Activated naive CD4-positive, alpha-beta T cell treated with anti-CD3 and anti-CD28 coated beads for 36 hours (primary cell): ENCODE data around the gene PLEKHA6. TPM values are rescaled to one million over a fixed set of nuclear protein-coding genes. Genes with fewer than 3 reads are reported as not detected.

Source experiments
- CTCF ChIA-PET: fragments of 350-600 bp; sonication (Branson Sonifier 250); formaldehyde crosslinking; loops from one replicate; lab custom pipeline; 2021; ENCODE audit warnings: antibody characterized with exemption; lab: Charles Lee
- DNase-seq: peaks from one replicate; pipeline ENCODE4 v3.0.0-alpha.2; 2020
- H3K27ac Mint-ChIP-seq: one replicate; pipeline ENCODE4 v1.8.0; 2021; ENCODE audit warnings: mild to moderate bottlenecking, mixed read lengths
- H3K27me3 Mint-ChIP-seq: one replicate; pipeline ENCODE4 v1.8.0; 2021; ENCODE audit warnings: low read depth, mixed read lengths
- H3K36me3 Mint-ChIP-seq: one replicate; pipeline ENCODE4 v1.8.0; 2021; ENCODE audit warnings: low read depth, mixed read lengths
- H3K4me1 Mint-ChIP-seq: one replicate; pipeline ENCODE4 v1.8.0; 2021; ENCODE audit warnings: low read depth, mixed read lengths
- H3K4me3 Mint-ChIP-seq: one replicate; pipeline ENCODE4 v1.8.0; 2021; ENCODE audit warnings: mild to moderate bottlenecking, moderate library complexity, mixed read lengths
- H3K9me3 Mint-ChIP-seq: one replicate; pipeline ENCODE4 v1.8.0; 2021; ENCODE audit warnings: mixed read lengths
- intact Hi-C: fragments of 100-400 bp; cut with micrococcal nuclease; formaldehyde crosslinking; loops from one replicate; pipeline ENCODE4 v1.15.1; 2023
- total RNA-seq, 2 experiments: library from RNA; stranded (reverse); gene quantifications; one replicate each; pipeline ENCODE4 v1.2.3, GENCODE V29; 2021

Gene PLEKHA6
- total RNA-seq, 2 experiments from 2014 or later, result 0.17 to 0.52 TPM

DNA sequence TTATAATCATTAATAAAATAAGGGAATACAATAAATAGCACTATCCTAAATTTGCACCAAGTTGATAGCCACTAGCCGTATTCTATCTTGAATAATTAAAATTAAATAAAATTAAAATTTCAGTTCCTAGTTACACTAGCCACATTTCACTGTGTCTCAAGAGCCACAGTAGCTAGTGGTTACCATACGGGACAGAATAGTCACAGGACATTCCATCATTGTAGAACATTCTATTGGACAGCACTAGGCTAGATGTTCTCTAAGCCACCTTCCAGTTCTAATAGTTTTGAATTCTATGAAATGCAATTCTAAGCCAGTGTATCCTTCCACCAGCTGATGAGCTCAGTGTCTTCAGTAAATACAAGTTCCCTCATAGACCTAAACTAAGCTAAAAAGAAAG is 74.8 kb downstream of the PLEKHA6 start:
- peaks cover 4% of the 10 kb centered on the region for H3K27me3 Mint-ChIP-seq
- H3K36me3 Mint-ChIP-seq, result no peaks in the 10 kb centered on the region
- peaks cover 20% of the 10 kb centered on the region for H3K4me1 Mint-ChIP-seq
- no peak for DNase-seq
- no peak overlapping the region for H3K27ac Mint-ChIP-seq
- no peaks in the 10 kb centered on the region for H3K9me3 Mint-ChIP-seq
- CTCF ChIA-PET, result interaction anchor here (1.1 kb wide), 1 partner anchor 162 kb away, joined by 3 read pairs; no protein-coding TSS in a partner anchor
- intact Hi-C loops, result no loop called here
- no peak overlapping the region for H3K4me3 Mint-ChIP-seq

- intact Hi-C loops, result no loop called here
- Mint-ChIP-seq H3K36me3 (no peaks in the 10 kb centered on the region), H3K4me3 (no peak overlapping the region), H3K4me1 (peaks cover 20% of the 10 kb centered on the region), H3K9me3 (no peaks in the 10 kb centered on the region), H3K27ac (no peak overlapping the region), H3K27me3 (peaks cover 5% of the 10 kb centered on the region)
- CTCF ChIA-PET, result interaction anchor here (0.9 to 1.1 kb wide), 2 partner anchors 32 to 163 kb away, joined by 3 read pairs; no protein-coding TSS in a partner anchor
- DNase-seq, result no peak
Measured at GRCh38 chr1:204283711-204284651, 75.7 kb downstream of the PLEKHA6 start.

GRCh38 chr1:204282761-204283221 is 76.9 kb downstream of the PLEKHA6 start:
- DNase-seq, result no peak
- Mint-ChIP-seq H3K36me3 (no peaks in the 10 kb centered on the region), H3K27ac (no peak overlapping the region), H3K4me3 (no peak overlapping the region), H3K9me3 (no peaks in the 10 kb centered on the region), H3K4me1 (peaks cover 20% of the 10 kb centered on the region), H3K27me3 (peaks cover 5% of the 10 kb centered on the region)
- intact Hi-C loops, result no loop called here
- CTCF ChIA-PET, result interaction anchor here (0.8 to 1.2 kb wide), 2 partner anchors 16 to 149 kb away, joined by 3 read pairs; no protein-coding TSS in a partner anchor

GRCh38 chr1:204280099-204280961 is 79.4 kb downstream of the PLEKHA6 start:
- Mint-ChIP-seq H3K36me3 (no peaks in the 10 kb centered on the region), H3K4me1 (no peaks in the 10 kb centered on the region), H3K4me3 (no peak overlapping the region), H3K27me3 (peaks cover 5% of the 10 kb centered on the region), H3K27ac (no peak overlapping the region), H3K9me3 (no peaks in the 10 kb centered on the region)
- CTCF ChIA-PET, result no interaction called here
- no peak for DNase-seq
- intact Hi-C loops, result no loop called here

DNA sequence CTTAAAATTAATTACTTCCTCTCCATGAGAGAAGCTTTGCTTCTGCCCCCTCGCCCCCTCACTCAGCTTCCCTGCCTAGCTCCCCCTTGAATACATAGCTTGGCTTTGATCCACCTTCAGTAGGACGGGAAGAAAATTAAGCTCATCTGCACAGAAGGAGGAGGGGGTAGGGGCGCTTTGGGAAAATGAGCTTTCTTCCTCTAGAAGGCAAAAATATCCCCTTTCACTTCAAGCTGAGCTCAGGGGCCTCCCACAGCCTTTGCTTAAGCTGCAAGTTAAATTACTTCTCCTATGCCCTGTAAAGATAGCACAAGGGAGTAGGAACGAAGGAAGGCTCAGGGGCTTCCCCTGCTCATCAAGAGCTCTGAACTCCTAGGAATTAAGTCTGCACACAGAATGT is 80.8 kb downstream of the PLEKHA6 start:
- Mint-ChIP-seq H3K4me3 (no peak overlapping the region), H3K27ac (no peak overlapping the region), H3K27me3 (peaks cover 5% of the 10 kb centered on the region), H3K36me3 (no peaks in the 10 kb centered on the region), H3K9me3 (no peaks in the 10 kb centered on the region), H3K4me1 (no peaks in the 10 kb centered on the region)
- intact Hi-C loops, result no loop called here
- CTCF ChIA-PET, result interaction anchor here (1.0 to 1.5 kb wide), 2 partner anchors 21 to 72 kb away, joined by 3 to 5 read pairs; no protein-coding TSS in a partner anchor
- DNase-seq, result no peak

GRCh38 chr1:204278251-204278650 is 81.5 kb downstream of the PLEKHA6 start:
- peaks cover 5% of the 10 kb centered on the region for H3K27me3 Mint-ChIP-seq
- intact Hi-C loops, result no loop called here
- H3K4me3 Mint-ChIP-seq, result no peak overlapping the region
- no peaks in the 10 kb centered on the region for H3K36me3 Mint-ChIP-seq
- no peak overlapping the region for H3K27ac Mint-ChIP-seq
- DNase-seq, result no peak
- CTCF ChIA-PET, result interaction anchor here (1.0 to 1.5 kb wide), 2 partner anchors 20 to 71 kb away, joined by 3 to 5 read pairs; no protein-coding TSS in a partner anchor
- no peaks in the 10 kb centered on the region for H3K4me1 Mint-ChIP-seq
- H3K9me3 Mint-ChIP-seq, result no peaks in the 10 kb centered on the region

DNA sequence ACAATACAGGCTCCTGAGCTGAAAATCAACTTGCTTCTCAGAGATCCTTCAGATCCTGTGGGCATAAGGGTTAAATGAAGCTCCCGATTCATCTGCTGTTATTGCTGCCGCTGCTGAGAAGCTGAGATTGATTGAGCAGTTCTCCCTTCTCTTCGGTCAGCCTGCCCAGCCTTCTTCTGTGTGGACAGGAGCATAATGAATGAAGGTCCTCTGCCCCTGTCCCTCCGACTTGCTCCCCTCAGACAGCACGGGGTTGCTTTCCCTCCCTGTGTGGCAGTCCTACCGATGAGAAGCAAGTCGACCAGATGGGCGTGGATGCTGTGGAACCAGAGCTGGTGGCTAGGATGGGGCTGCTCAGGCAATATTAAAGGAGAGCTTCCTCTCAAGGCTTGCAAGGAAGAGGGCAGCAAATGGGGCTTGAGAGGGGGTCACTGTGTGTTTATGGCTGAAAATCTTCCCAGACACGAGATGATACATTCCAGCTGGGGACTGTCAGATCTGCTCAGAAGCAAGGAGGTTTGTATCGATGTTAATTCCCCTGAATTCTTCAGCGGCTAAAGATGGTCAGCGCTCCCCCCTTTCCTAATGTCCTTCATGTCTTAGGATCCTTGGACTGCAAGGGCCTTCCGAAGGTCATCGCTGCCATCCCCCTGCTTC is 82.0 kb downstream of the PLEKHA6 start:
- Mint-ChIP-seq H3K4me1 (no peaks in the 10 kb centered on the region), H3K36me3 (no peaks in the 10 kb centered on the region), H3K9me3 (no peaks in the 10 kb centered on the region), H3K4me3 (no peak overlapping the region), H3K27me3 (peaks cover 5% of the 10 kb centered on the region), H3K27ac (no peak overlapping the region)
- CTCF ChIA-PET, result no interaction called here
- intact Hi-C loops, result no loop called here
- DNase-seq, result no peak

DNA sequence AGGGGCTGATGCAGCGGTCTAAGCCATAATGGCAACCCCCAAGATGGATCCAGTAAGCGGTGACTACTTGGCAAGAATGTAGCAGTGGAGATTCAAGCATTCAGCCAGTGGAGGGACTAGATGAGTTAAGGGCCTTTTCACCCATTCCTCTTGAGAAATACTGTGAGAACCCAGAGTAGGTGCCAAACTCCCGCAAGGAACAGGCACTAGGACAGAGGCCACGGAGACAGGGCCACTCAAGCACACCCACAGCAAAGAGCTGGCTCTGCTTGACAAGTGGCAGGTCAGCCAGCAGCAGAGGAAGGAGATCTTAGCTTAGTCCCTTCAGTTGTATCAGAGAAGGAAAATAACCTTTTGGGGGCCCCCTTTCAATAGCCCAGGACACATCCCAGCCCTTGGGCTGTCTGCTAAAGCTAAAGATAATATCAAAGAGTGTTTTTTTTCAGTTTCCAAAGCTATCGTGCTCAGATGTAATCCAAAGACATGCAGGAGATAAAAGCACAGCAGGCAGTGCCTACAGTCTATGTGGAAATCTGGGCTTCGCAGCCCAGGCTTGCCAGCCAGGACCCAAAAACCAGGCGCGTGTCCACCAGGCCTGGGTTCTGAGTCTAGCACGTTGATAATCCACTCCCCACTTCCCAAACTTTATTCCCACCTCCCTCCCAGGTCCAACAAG is 83.9 kb downstream of the PLEKHA6 start:
- no peak for DNase-seq
- H3K27me3 Mint-ChIP-seq, result peaks cover 3% of the 10 kb centered on the region
- H3K27ac Mint-ChIP-seq, result no peak overlapping the region
- no peaks in the 10 kb centered on the region for H3K9me3 Mint-ChIP-seq
- no peaks in the 10 kb centered on the region for H3K36me3 Mint-ChIP-seq
- CTCF ChIA-PET, result interaction anchor here (0.6 kb wide), 1 partner anchor 53 kb away, joined by 3 read pairs; no protein-coding TSS in a partner anchor
- intact Hi-C loops, result no loop called here
- no peaks in the 10 kb centered on the region for H3K4me1 Mint-ChIP-seq
- H3K4me3 Mint-ChIP-seq, result no peak overlapping the region

- H3K36me3 Mint-ChIP-seq, result no peaks in the 10 kb centered on the region
- DNase-seq, result no peak
- H3K4me3 Mint-ChIP-seq, result no peak overlapping the region
- H3K27me3 Mint-ChIP-seq, result no peaks in the 10 kb centered on the region
- no peak overlapping the region for H3K27ac Mint-ChIP-seq
- no peaks in the 10 kb centered on the region for H3K4me1 Mint-ChIP-seq
- no peaks in the 10 kb centered on the region for H3K9me3 Mint-ChIP-seq
- intact Hi-C loops, result no loop called here
- CTCF ChIA-PET, result interaction anchor here (0.5 kb wide), 1 partner anchor 106 kb away, joined by 3 read pairs; no protein-coding TSS in a partner anchor
Measured at GRCh38 chr1:204274446-204274845, 85.3 kb downstream of the PLEKHA6 start.

DNA sequence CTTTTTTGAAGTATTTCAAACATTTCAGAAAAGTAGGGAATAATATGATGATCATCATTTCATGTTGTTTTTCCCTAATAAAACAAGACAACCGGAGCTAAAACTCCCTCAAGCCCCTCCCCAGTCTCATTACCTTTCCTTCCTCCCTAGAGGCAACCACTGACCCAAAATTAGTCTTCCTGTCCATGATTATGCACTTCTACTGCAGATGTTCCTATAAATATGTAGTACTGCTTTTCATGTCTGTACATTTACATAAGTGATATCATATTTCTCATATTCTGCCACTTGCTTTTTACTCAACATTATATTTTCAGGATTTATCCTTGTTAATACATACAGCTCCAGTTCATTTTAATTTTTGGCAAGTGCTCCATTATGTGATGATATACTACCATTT is 87.2 kb downstream of the PLEKHA6 start:
- intact Hi-C loops, result no loop called here
- DNase-seq, result no peak
- no peaks in the 10 kb centered on the region for H3K9me3 Mint-ChIP-seq
- CTCF ChIA-PET, result interaction anchor here (0.7 kb wide), 1 partner anchor 65 kb away, joined by 3 read pairs; no protein-coding TSS in a partner anchor
- H3K4me3 Mint-ChIP-seq, result no peak overlapping the region
- no peaks in the 10 kb centered on the region for H3K36me3 Mint-ChIP-seq
- H3K27me3 Mint-ChIP-seq, result no peaks in the 10 kb centered on the region
- no peaks in the 10 kb centered on the region for H3K4me1 Mint-ChIP-seq
- no peak overlapping the region for H3K27ac Mint-ChIP-seq

DNA sequence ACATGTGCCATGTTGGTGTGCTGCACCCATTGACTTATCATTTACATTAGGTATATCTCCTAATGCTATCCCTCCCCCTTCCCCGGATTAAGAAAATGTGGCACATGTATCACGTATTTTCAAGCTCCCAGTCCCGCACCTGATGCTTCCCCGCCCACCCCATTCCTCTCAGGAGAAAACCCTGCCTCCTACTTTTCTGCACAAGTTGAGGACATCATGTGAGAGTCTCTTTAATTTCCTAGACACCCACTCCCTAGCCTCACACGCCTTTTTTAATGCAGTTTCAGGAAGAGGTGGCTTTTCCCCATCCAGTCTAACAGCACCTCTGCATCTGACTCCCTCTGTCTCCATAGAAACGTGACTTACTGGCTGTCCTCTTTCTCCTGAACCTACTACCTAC is 87.8 kb downstream of the PLEKHA6 start:
- Mint-ChIP-seq H3K27ac (no peak overlapping the region), H3K4me3 (no peak overlapping the region), H3K4me1 (no peaks in the 10 kb centered on the region), H3K27me3 (no peaks in the 10 kb centered on the region), H3K36me3 (no peaks in the 10 kb centered on the region), H3K9me3 (no peaks in the 10 kb centered on the region)
- DNase-seq, result no peak
- intact Hi-C loops, result no loop called here
- CTCF ChIA-PET, result interaction anchor here (0.7 kb wide), 1 partner anchor 65 kb away, joined by 3 read pairs; no protein-coding TSS in a partner anchor
